Parietal lobe (tissue), 2 donors: Measurements from ENCODE around the gene HINT2. TPM values are rescaled to one million over a fixed set of nuclear protein-coding genes. Genes with fewer than 3 reads are reported as not detected.

Experiments used
- small RNA-seq: library from RNA; depleted of rRNA; stranded (forward); fragments of <200 nt; gene quantifications from one replicate; pipeline ENCODE3, GENCODE V24; 2014; ENCODE audit warnings: low replicate concordance
- total RNA-seq: library from RNA; depleted of rRNA; stranded (reverse); fragments of >200 nt; gene quantifications from one replicate; pipeline ENCODE4 v1.2.3, GENCODE V29; 2014

Gene HINT2
- 7.8 TPM for total RNA-seq

GRCh38 chr9:35814841-35815543 lies at the start of gene HINT2:
Gene HINT2, minus strand, starts transcription at chr9:35815042. Its CDS starts 63 bp downstream, at chr9:35814979.

GRCh38 chr9:35829084-35829763 lies 14.4 kb upstream of the HINT2 start, which contains the start of gene TMEM8B:
Gene TMEM8B, plus strand, starts transcription at chr9:35829228. Its CDS starts 220 bp downstream, at chr9:35829448.

GRCh38 chr9:35828716-35829083 lies 13.9 kb upstream of the HINT2 start, which contains the start of gene FAM221B:
Gene FAM221B, minus strand, starts transcription at chr9:35828732. Its CDS starts 2,571 bp downstream, at chr9:35826161.

DNA sequence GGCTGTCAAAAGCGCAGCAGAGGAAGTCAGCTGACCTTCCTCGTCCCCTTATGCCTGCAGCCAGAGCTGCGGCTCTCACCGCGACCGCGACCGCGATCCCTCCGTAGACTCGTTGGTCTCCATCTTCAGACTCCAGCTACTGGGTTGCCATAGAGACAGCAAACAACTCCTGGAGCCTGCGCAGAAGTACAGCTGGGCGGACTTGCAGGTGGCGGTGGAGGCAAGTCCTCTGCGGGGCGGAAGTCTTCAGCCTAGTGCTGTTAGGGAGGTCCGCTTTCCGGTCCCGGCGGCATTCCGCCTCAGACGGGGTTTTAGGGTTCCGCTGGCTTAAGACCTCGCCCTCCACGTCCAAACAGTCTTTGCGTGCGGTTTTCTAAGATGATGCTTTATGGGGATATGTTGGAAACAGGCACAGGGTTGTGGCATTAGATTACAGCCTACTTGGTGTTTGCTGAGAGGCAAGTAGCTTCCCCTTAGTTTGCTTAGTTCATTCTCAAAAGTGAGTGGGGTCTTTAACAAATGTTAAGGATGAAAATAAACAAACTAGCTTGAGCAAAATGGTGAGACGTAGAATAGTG lies 2.7 kb downstream of the HINT2 start, which contains the start of gene SPAG8:
Gene SPAG8, minus strand, starts transcription at position 238 of the 578 bp plus-strand sequence. Its CDS starts 115 bp downstream, at position 123.

DNA sequence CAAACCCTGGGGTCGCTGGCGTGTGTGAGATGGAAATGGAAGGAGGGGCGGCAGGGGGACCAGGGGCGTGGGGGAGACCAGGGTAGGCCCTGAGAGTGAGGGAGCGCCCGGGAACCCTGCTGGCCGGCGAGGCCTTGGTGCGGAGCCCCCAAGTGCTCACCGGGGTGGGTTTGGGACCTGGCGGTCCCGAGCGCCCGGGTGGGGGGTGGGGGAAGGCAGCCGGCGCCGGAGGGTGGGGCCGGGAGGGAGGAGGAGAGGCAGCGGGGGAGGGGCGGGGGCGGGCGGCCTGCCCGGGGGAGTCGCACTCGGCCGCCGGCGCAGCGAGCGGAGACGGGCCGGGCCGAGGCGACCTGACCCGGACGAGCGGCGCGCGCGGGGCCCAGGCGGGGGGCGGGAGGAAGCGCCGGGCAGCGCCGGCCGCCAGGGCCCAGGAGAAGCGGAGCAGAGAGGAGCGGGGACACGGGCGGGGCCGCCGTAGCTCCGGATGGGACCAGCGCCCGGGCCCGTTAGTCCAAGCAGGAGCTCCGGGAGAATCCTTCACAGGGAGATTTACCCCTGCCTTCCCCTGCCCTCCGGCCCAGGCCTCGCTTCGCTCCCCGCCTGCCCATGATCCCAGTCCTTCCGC lies 23.4 kb downstream of the HINT2 start, which contains the start of gene NPR2:
Gene NPR2, plus strand, starts transcription at position 295 of the 625 bp plus-strand sequence. CDS start 818 bp downstream, outside the sequence.

Small RNAs within 50 kb of the gene (small RNA-seq; reads per million reads assigned to genes)
- gene HINT2, result not detected

Other genes with a start within 250 kb of the HINT2 start
- 19.1 TPM for gene TESK1, start 209.8 kb downstream of the HINT2 start, total RNA-seq
- gene CD72, start 196.6 kb downstream of the HINT2 start, total RNA-seq, result not detected
- not detected for gene SIT1, start 164.1 kb downstream of the HINT2 start, total RNA-seq
- gene RMRP, start 157.0 kb downstream of the HINT2 start, total RNA-seq, result 78,439 TPM
- 9.7 TPM for gene CCDC107, start 156.8 kb downstream of the HINT2 start, total RNA-seq
- gene ARHGEF39, start 149.8 kb downstream of the HINT2 start, total RNA-seq, result 0.31 TPM
- gene CA9, start 141.1 kb downstream of the HINT2 start, total RNA-seq, result not detected
- 15.7 TPM for gene TPM2, start 125.1 kb downstream of the HINT2 start, total RNA-seq
- 26.6 TPM for gene TLN1, start 82.8 kb downstream of the HINT2 start, total RNA-seq
- 30.0 TPM for gene CREB3, start 82.4 kb downstream of the HINT2 start, total RNA-seq
- 92.0 TPM for gene GBA2, start 65.8 kb downstream of the HINT2 start, total RNA-seq
- 20.0 TPM for gene RGP1, start 65.8 kb downstream of the HINT2 start, total RNA-seq
- not detected for gene MSMP, start 60.8 kb downstream of the HINT2 start, total RNA-seq
- gene NPR2, start 23.5 kb downstream of the HINT2 start, total RNA-seq, result 19.4 TPM
- 4.1 TPM for gene SPAG8, start 2.8 kb downstream of the HINT2 start, total RNA-seq
- not detected for gene FAM221B, start 13.7 kb upstream of the HINT2 start, total RNA-seq
- 12.5 TPM for gene TMEM8B, start 14.2 kb upstream of the HINT2 start, total RNA-seq
- gene OR13J1, start 55.4 kb upstream of the HINT2 start, total RNA-seq, result not detected
- gene HRCT1, start 91.2 kb upstream of the HINT2 start, total RNA-seq, result 0.63 TPM
- gene SPAAR, start 94.4 kb upstream of the HINT2 start, total RNA-seq, result 0.31 TPM
- not detected for gene OR2S2, start 143.1 kb upstream of the HINT2 start, total RNA-seq
- 13.5 TPM for gene RECK, start 221.9 kb upstream of the HINT2 start, total RNA-seq